Left lobe of liver (tissue), 2 donors: ENCODE measurements around the gene RAB40C. TPM values are rescaled to one million over a fixed set of nuclear protein-coding genes. Genes with fewer than 3 reads are reported as not detected.
"Not testable (repeated sequence)": the region's sequence is repeated elsewhere in the genome, so short reads cannot be mapped to it uniquely, and the experiment has no call there.

Experiments used
- ATAC-seq: fragments of 200-7000 bp; cut with Tn5 transposase; one replicate; pipeline ENCODE4 v1.9.1; 2020; ENCODE audit warnings: mild to moderate bottlenecking, moderate library complexity
- DNase-seq: peaks from one replicate; pipeline ENCODE4 v3.0.0-alpha.2; 2020; ENCODE audit warnings: low spot score
- total RNA-seq: library from RNA; stranded (reverse); gene quantifications from one replicate; pipeline ENCODE4 v1.2.1, GENCODE V29; 2021
- donor health status: DM: no; HTN: no; CAD: no; lungs with moderate emphysema.
- donor health status: DM: no; HTN: yes; CAD: no.

RAB40C gene
- total RNA-seq, 1 donor from 2014 or later: 15.5 TPM

DNA sequence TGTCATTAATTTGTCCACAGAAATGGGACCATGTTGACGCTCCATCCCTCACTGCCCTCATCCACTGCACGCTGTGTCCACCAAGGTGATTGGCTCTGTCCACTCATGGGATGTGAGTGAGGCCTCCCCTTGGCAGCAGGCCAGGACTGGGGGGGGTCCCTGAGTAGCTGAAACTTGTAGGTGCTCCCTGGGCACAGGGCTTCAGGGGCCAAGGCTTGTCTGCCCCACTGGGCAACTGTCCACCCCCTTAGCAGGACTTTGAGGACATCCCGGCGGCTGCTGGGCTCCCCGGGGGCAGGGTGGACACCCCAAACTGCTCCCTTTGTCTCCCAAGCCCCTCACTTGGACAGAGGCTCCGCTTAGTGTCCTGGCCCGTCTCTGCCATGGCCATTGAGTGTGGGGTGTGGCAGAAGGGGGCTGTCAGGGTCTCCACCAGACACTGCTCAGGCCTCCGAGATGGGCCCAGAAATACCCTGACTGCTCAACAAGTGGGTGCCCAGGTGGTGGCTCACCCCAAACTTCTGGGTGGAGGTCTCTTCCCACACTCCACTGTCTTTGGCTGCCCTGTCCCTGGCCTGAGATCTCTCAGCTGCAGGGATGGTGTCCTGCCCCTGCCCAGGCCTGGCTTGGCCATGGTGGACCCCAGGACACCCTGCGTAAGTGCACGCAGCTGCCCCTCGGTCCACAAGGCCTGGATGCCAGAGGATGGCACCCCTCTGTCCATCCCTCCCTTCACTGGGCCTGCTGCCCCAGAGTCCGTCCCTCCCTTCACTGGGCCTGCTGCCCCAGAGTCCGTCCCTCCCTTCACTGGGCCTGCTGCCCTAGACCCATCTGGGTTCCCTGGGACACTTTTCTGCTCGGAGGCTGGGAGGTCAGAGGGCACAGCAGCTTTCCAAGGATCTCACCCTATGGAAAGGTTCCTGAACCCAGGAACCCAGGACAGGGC is 2.9 kb upstream of the RAB40C start:
- DNase-seq: peak; percentile 88
- peak; percentile 45 for ATAC-seq

DNA sequence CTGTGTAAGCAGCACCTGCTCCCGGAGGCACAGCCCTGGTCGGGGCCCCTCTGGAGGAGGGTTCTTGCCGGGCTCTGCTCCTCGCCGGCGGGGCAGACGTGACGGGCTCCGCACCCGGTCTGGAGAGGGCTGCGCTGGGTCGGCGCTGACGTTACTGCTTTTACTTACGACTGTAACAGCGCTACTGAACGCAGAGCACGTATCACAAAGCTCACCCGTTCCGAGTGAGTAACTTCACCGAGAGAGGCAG is 1.3 kb upstream of the RAB40C start:
- no peak for DNase-seq
- ATAC-seq: no peak

DNA sequence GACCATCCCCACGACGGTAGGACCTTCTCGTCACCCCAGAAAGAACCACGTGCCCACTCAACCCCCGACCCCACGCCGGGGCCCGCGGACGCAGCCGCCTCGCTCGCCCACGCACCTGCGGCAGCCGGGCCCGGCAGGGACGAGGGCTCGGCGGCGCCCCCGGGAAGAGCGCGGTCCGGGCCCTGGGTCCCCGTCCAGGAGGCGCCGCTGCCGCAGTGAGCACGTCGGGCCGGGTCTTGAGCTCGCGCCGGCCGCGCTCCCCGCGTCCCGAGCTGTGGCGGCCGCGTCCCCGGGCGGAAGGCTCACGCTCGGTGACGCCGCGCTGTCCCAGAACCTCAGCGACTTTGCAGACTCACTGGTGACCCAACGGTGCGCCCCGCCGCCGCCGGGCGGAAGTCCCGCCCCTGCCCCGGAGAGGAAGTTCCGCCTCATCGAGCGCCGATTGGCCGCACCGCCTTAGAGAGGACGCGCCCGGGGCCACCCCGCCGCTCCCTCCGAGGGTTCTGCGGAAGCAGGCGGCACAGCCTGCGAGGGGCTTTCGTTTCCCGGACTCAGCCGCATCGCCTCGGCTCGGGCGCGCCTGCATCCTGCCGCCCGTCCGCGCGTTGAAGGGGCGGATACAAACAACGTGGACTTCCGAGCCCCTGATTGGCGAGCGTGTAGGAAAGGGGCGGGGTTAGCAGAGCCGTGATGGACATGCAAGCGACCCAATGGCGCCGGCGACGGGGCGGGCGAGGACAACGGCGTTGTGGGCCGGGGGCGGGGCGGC is 793 bp upstream of the RAB40C start:
- ATAC-seq: peak; percentile 71

DNA sequence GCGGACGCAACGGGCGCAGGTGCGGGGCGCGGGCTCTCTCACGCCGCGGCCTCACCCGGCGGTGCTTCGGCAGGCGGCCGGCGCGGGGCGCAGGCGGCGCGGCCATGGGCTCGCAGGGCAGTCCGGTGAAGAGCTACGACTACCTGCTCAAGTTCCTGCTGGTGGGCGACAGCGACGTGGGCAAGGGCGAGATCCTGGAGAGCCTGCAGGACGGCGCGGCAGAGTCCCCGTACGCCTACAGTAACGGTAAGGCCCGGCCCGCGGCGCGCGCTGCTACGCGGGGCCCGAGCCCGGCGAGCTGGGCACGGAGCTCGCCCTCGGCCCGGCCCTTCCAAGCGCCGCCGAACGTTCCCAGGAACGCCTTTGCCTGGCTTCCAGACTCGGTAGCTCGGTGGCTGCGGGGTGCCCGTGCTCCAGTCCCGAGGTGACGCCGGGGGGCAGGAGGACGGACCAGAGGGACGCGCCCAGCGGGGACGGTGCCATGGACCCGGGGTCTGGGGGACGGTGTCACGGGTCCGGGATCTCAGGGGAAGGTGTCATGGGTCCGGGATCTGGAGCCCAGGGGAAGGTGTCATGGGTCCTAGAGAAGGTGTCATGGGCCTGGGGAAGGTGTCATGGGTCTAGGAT is 435 bp downstream of the RAB40C start:
- DNase-seq (no peak), ATAC-seq (no peak)

More for the DNA sequence above, 793 bp upstream of the RAB40C start:
- peak; percentile 99 for DNase-seq

DNA sequence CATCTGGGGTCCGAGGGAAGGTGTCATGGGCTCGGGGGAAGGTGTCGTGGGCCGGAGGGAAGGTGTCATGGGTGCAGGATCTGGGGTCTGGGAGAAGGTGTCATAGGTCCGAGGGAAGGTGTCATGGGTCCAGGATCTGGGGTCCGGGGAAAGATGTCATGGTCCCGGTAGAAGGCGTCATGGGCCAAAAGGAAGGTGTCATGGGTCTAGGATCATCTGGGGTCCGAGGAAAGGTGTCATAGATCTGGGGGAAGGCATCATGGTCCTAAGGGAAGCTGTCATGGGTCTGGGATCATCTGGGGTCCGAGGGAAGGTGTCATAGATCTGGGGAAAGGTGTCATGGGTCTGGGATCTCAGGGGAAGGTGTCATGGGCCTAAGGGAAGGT is 942 bp downstream of the RAB40C start:
- ATAC-seq (no peak), DNase-seq (no peak)

DNA sequence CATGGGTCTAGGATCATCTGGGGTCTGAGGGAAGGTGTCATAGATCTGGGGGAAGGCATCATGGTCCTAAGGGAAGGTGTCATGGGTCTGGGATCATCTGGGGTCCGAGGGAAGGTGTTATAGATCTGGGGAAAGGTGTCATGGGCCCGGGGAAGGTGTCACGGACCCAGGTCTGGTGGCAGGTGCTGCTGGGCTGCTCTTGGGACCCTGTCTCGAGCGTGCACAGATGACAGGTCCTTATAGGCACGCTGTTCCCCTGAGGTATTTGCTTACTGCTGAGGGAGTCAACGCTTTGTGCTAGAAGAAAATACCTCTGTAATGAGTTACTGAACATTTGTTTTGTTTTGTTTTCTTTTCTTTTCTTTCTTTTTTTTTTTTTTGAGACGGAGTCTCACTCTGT is 1.4 kb downstream of the RAB40C start:
- ATAC-seq (no peak), DNase-seq (no peak)

DNA sequence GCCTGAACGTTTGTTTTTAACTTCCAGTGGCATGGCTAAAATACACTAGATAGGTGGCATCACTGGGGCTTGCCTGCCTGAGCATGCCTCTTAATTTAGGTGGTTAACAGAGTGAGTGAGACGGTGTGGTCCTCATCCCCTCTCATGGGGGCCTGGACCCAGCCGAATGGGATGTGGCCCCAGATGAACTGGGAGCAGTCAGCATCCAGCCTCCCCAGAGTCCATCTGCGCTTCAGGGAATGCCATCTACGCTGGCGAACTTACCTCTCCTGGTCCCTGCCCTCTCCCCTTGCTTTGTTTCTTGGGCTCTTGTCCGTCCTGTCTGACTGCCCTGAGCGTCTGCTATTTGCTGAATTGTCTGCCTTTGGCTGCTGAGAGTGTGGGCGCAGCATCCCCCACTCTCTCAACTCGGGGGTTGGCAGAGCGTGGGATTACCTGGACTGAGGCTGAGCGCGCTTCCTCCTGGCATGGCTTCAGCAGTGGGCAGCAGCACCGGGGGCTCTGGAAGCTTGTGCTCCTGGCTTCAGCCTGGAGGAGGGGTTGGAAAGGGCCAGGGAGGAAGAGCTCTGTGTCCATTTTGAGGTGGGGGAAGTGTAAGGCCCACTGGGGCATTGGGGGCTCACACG is 2.1 kb downstream of the RAB40C start:
- no peak for ATAC-seq
- DNase-seq: no peak

DNA sequence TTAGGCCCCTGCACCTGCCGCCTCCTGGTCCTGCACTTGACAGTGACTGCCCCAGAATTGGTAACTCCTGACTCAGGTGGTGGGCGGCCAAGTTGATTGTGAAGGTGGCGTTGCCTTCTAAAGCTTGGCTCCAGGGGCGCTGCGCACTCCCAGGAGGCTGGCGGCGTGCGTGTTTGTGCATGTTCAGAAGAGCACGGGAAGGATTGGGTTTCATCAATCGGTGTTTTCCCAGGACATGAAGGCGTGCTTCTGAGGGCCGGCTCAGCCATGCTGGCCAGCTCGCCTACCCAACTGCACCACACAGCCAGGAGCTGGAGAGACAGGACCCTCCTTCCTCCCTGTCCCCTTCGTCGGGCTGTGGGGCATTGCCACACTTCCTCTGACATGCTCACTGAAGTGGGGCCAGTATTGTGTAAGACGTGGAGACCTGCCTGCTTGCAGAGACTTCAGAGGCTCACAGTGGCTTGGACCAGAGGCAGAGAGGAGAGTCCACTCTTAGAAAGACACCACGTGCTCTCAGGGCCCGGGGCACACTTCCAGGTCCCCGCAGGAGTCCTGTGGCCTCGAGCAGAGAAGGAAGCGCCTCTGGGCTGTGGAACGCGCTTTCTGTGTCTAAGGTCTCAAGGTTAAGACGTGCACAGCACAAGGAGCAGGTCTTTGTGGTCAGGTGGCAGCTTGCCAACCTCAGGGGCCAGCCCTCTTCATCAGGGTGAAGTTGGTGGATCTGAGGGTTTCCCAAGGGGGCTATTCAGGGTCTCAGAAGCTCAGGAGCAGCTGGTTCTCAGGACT is 2.8 kb downstream of the RAB40C start:
- peak; percentile 89 for DNase-seq
- ATAC-seq: peak; percentile 23

DNA sequence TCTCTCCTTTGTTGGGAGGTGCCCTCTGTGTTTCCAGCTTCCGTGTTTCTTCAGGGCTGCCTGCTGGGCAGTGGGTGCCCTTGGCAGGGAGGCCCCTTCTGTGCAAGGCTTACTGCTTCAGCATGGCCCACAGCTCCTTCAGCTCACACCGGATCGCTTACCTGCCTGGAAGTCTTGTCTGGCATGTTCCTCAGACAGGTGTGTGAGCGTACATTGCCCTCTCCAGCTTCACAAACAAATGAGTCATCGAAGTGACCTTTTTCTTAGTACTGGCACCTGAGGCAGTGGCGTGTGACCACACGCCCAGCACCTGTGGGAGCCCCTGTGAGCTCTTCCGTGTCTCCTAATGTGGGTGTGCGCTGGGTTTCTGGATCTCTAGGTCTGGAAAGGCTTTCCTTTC is 3.5 kb downstream of the RAB40C start:
- ATAC-seq (peak; percentile 8), DNase-seq (no peak)

DNA sequence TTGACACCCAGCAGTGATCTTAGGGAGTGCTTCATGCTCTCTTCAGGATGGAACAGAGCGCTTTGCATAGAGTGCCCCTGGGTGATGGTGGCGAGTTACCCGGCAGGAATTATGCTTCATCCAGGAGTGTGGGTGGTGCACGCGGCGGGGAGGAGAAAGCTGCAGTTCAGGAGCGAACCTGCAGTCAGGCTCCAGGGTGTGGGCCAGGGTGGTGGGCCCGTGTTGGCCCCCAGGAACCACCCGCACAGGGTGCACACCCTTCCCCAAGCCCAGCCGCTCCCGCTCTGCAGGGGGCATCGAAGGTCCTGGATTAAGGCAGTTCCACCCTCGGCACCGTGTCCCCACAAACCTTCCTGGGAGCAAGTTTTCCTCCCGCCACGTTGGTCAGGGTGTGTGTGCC is 3.9 kb downstream of the RAB40C start:
- no peak for DNase-seq

DNA sequence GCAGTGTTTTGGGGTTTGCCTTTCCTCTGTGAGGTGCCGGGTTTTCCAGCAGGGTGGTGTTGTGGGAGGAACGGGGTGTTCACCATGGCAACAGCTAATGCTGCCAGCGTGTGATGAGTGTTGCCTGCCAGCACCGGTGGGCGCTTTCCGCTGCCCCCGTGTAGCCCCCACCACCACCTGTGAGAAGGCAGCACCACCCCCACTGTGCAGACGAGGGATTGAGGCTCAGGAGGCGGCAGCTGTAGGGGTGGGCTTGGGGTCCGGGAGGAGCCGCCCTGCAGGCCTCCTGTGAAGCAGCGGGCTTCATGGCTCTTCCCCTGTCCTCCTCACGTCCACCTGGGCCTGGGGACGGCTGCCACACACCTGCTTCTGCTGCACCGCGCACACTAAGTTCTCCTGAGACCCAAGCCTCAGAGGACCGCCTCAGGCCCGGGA is 5.2 kb downstream of the RAB40C start:
- ATAC-seq: no peak
- no peak for DNase-seq

More for the DNA sequence above, 3.9 kb downstream of the RAB40C start:
- ATAC-seq: no peak

DNA sequence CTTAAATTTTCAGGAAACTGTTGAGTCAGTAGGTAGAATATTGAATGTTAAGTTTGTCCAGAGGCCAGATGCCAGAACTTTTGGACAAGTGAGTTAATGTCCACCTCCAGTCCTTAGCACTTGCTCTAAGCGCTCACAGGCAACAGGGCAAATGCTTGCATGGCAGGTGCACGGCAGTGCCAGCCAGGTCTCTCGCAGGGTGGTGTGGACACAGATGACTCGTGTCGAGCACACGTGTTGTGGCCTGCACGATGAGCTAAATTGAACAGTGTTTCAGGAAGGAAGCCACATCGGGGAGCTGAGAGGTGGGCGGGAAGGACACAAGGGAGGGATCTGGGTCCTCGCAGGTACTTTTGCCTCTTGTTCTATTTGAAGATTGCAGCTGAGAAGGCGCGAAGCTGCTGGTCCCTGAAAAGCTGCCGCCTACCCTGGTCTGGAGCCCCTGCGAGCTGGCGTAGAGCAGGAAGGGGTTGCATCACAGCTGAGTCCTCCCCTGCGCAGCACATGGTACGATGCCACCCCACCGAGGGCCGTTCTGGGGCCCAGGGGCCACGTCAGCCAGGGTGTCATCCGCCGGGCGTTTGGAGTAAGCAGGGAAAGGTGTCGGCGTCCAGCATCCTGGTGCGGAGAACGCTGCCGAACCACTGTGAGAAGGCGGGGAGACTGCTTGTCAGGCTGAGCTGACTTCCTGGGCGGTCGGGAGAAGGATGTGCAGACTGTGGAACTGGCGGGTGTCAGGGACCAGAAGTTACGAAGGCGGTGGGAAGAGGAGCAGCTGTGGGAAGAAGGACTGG is 6.3 kb downstream of the RAB40C start:
- peak; percentile 83 for DNase-seq
- peak; percentile 63 for ATAC-seq

DNA sequence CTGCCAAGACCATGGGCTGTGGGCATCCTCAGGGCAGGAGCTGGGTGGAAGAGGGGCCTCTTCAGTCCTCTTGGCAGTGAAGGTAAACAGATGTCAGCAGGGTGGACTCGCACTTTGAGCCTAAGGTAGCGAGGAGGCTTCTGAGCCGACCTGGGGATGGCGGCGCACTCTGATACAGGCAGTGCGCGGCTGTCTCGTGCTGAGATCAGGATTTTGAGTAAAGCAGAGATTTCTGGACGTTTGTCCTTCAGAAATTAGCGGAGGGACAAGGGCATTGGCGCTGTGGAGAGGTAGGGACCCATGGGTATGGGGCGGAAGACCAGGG is 6.8 kb downstream of the RAB40C start:
- DNase-seq (no peak), ATAC-seq (no peak)

DNA sequence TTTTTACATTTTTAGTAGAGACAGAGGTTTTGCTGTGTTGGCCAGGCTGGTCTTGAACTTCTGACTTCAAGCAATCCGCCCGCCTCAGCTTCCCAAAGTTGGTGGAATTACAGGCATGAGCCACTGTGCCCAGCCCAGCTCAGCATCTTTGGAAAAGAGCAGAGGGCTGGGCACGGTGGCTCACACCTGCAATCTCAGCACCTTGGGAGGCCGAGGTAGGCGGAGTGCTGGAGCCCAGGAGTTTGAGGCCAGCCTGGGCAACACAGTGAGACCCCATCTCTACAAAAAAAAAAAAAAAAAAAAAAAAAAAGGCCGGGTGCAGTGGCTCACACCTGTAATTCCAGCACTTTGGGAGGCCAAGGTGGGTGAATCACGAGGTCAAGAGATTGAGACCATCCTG is 7.8 kb downstream of the RAB40C start:
- ATAC-seq, DNase-seq: not testable (repeated sequence)

DNA sequence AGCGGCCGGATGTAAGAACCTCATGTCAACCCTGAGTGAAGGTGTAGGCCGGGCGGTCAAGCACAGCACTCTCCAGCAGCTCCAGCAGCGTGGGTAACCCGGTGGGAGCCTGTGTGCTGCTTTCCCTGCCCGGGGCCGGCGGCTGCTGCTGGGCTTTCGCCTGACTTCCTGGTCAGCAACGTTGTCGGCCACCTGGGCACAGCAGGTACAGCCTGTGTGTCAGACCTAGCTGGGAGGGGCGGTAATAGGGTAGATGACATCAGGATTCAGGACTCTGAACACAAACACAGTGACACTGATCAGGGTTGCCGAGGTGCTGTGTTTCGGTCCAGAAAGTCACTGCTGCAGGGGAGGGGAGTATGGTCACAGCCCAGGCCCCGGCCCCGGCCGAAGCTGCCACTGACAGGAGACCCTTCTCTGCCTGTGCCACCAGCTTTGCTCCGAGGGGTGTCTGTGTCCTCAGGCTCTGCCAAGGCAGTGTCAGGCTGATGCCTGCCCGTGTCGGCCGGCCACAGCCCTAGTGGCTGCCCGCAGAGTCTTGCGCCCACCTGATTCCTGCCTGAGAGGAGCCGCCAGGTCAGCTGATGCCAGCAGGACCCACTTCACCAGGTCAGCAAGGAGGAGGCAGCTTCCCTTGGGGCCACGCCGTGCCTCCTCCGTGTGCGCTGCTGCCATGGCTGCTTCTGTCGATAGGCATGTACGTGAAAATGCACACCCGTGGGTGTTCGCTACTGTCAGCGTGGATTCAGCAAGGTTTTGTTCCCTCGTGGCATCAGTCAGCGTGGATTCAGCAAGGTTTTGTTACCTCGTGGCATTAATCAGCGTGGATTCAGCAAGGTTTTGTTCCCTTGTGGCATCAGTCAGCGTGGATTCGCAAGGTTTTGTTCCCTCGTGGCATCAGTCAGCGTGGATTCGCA is 9.2 kb downstream of the RAB40C start:
- peak; percentile 75 for DNase-seq
- ATAC-seq: peak; percentile 82

DNA sequence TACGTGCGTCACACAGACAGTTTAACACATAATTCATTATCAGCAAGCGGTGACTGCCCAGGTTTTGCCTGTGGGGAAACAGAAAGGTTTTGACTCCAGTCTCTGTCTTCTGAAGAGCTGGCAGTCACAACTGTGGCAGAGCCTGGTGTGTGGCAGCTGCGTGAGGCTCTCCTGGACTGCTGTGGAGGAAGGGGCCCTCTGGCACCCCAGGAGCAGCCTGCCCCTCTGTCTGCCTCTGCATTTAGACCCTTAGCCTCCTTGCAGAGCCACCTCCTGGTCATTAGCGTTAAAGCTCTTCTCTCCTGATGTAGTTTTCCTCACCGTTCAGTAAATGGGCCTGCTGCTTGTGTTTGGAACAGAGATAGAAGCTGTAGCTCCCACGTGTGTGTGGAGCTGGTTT is 10.9 kb downstream of the RAB40C start:
- DNase-seq (no peak), ATAC-seq (peak; percentile 10)

DNA sequence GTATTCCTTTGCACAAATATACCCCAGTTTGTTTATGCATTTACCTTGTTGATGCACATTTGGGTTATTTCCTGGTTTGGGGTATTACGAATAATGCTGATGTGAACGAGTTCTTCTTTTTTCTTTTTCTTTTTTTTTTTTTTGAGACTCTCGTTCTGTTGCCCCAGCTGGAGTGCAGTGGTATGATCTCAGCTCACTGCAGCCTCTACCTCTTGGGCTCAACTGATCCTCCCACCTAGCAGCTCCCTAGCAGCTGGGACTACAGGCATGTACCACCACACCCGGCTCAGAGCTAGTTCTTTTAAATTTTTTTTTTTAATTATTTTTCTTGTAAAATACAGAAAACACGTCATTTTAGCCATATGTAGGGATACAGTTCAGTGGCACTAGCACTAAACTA is 14.1 kb downstream of the RAB40C start:
- no peak for ATAC-seq
- DNase-seq: no peak

DNA sequence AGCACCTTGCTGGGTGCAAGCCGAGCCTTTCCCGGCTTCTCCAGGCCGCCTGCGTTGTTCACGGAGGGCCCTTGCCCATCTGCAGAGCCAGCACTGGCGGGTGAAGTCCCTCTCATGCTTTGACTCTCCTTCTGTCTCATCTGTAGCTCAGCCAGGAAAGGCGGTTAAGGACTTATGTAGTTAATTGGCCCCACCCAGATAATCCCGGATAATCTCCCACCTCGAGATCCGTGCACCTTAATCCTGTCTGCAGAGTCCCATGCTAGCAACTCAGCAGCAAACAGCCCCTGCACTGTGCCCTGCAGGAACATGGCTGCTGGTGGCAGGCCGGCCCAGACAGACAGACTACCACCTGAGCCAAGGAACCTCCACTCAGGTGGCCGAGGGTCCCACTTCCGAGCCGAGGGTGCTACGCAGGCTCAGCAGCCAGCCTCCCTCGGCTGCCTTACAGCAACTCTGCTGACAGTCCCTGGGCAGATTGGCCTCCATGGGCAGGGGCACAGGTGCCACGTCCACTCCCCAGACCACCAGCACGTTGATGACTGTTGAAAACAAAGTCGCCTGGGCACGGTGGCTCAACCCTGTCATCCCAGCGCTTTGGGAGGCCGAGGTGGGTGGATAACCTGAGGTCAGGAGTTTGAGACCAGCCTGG is 16.9 kb downstream of the RAB40C start:
- ATAC-seq: no peak
- DNase-seq: no peak
